Fibroblast of villous mesenchyme (primary cell): ENCODE measurements around the gene FIGLA. TPM values are rescaled to one million over a fixed set of nuclear protein-coding genes. Genes with fewer than 3 reads are reported as not detected.
"Not testable (repeated sequence)": the region's sequence is repeated elsewhere in the genome, so short reads cannot be mapped to it uniquely, and the experiment has no call there.

ENCODE experiments used
- DNase-seq: peaks from one replicate; pipeline ENCODE4 v3.0.0-alpha.2; 2010; ENCODE audit warnings: low read depth
- H3K4me3 ChIP-seq: 2 replicates; pipeline ENCODE4 v1.5.1; 2011; ENCODE audit warnings: low read depth, mild to moderate bottlenecking, low read length
- CTCF ChIP-seq: IDR thresholded peaks from 2 replicates; pipeline ENCODE4 v1.5.1; 2012; ENCODE audit warnings: low read depth, mild to moderate bottlenecking, low read length; ENCODE audit not compliant: insufficient read depth
- total RNA-seq: library from RNA; depleted of rRNA; stranded (reverse); fragments of >200 nt; gene quantifications from 2 replicates; pipeline ENCODE4 v1.2.3, GENCODE V29; 2012

FIGLA gene
- total RNA-seq, 1 donor = not detected

- DNase-seq = no peak
- TF ChIP-seq CTCF = no peak
- no peak overlapping the region for H3K4me3 ChIP-seq
Measured at GRCh38 chr2:70743068-70743467, 47.4 kb downstream of the FIGLA start.

GRCh38 chr2:70739492-70739891 is 51.0 kb downstream of the FIGLA start:
- H3K4me3 ChIP-seq, DNase-seq: not testable (repeated sequence)

GRCh38 chr2:70738159-70738558 is 52.3 kb downstream of the FIGLA start:
- DNase-seq = no peak
- TF ChIP-seq CTCF = no peak
- no peak overlapping the region for H3K4me3 ChIP-seq

- H3K4me3 ChIP-seq = no peak overlapping the region
- TF ChIP-seq CTCF = no peak
- DNase-seq = no peak
Measured at GRCh38 chr2:70735071-70735470, 55.4 kb downstream of the FIGLA start.

- no peak overlapping the region for H3K4me3 ChIP-seq
- no peak for DNase-seq
- no peak for TF ChIP-seq CTCF
Measured at GRCh38 chr2:70733646-70734180, 56.7 kb downstream of the FIGLA start.

- TF ChIP-seq CTCF = no peak
- no peak for DNase-seq
- no peak overlapping the region for H3K4me3 ChIP-seq
Measured at GRCh38 chr2:70732766-70733645, 57.4 kb downstream of the FIGLA start.

GRCh38 chr2:70730730-70731129 is 59.7 kb downstream of the FIGLA start:
- DNase-seq = no peak
- TF ChIP-seq CTCF = no peak
- no peak overlapping the region for H3K4me3 ChIP-seq
